Measurements from ENCODE around the gene MRLN.

DNA sequence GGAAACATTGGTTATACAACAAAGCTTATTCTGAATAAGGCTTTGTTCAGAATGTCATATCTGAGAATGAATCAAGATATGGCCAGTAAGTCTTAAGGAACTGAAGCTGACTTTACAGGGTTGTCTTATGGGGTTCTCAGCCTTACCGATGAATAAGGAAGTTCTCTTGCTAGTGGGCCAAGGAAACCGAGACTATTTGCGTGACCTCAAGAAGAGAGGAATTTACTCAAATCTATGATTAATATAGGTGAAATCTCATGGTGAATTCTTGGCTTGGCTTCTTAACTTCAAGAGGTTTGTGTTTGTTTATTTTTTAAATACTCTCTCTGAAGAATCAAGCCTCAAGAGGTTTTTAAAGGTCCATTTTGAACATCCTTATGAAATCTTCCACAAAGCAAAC is 4.7 kb upstream of the MRLN start:
- TF ChIP-seq, protein P1, sequence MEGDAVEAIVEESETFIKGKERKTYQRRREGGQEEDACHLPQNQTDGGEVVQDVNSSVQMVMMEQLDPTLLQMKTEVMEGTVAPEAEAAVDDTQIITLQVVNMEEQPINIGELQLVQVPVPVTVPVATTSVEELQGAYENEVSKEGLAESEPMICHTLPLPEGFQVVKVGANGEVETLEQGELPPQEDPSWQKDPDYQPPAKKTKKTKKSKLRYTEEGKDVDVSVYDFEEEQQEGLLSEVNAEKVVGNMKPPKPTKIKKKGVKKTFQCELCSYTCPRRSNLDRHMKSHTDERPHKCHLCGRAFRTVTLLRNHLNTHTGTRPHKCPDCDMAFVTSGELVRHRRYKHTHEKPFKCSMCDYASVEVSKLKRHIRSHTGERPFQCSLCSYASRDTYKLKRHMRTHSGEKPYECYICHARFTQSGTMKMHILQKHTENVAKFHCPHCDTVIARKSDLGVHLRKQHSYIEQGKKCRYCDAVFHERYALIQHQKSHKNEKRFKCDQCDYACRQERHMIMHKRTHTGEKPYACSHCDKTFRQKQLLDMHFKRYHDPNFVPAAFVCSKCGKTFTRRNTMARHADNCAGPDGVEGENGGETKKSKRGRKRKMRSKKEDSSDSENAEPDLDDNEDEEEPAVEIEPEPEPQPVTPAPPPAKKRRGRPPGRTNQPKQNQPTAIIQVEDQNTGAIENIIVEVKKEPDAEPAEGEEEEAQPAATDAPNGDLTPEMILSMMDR (conservative IDR thresholded peaks at IDR 0.05 in 1 of 2, IDR thresholded peaks at IDR 0.05 in 1 of 2; ENCODE audit: extremely low read depth in 1 of 2, insufficient read depth in 1 of 2, low read depth in 1 of 2, low read length in 2 of 2) = no peak
- no peak for TF ChIP-seq EZH2 (IDR thresholded peaks at IDR 0.05; ENCODE audit: borderline replicate concordance, low read length)
